ENCODE results near the gene CFAP300.

The CFAP300 gene

GRCh38 chr11:102047305-102047924 is at the start of gene CFAP300:
Gene CFAP300, plus strand, starts transcription at chr11:102047437. Its CDS starts 34 bp downstream, at chr11:102047471.
- DNase-seq (ENCODE audit: low read depth): peak; percentile 9

- no peak for DNase-seq (ENCODE audit: low read depth)
Measured at GRCh38 chr11:102001657-102002338, 45.4 kb upstream of the CFAP300 start.

GRCh38 chr11:102004220-102004619 is 43.0 kb upstream of the CFAP300 start:
- DNase-seq (ENCODE audit: low read depth): no peak

GRCh38 chr11:102005306-102005705 is 41.9 kb upstream of the CFAP300 start:
- no peak for DNase-seq (ENCODE audit: low read depth)

GRCh38 chr11:102006835-102007566 is 40.2 kb upstream of the CFAP300 start:
- no peak for DNase-seq (ENCODE audit: low read depth)

- DNase-seq (ENCODE audit: low read depth): no peak
Measured at GRCh38 chr11:102007567-102008437, 39.4 kb upstream of the CFAP300 start.

GRCh38 chr11:102010776-102011494 is 36.3 kb upstream of the CFAP300 start:
- DNase-seq (ENCODE audit: low read depth): no peak

- no peak for DNase-seq (ENCODE audit: low read depth)
Measured at GRCh38 chr11:102012946-102013345, 34.3 kb upstream of the CFAP300 start.

GRCh38 chr11:102014756-102015155 is 32.5 kb upstream of the CFAP300 start:
- DNase-seq (ENCODE audit: low read depth): no peak

GRCh38 chr11:102017026-102017425 is 30.2 kb upstream of the CFAP300 start:
- no peak for DNase-seq (ENCODE audit: low read depth)

- no peak for DNase-seq (ENCODE audit: low read depth)
Measured at GRCh38 chr11:102026217-102026616, 21.0 kb upstream of the CFAP300 start.

- DNase-seq (ENCODE audit: low read depth): no peak
Measured at GRCh38 chr11:102026959-102027358, 20.3 kb upstream of the CFAP300 start.

GRCh38 chr11:102036757-102037156 is 10.5 kb upstream of the CFAP300 start:
- DNase-seq (ENCODE audit: low read depth): no peak

- no peak for DNase-seq (ENCODE audit: low read depth)
Measured at GRCh38 chr11:102046841-102047240, 396 bp upstream of the CFAP300 start.

- no peak for DNase-seq (ENCODE audit: low read depth)
Measured at GRCh38 chr11:102050927-102051575, 3.8 kb downstream of the CFAP300 start.

- DNase-seq (ENCODE audit: low read depth): no peak
Measured at GRCh38 chr11:102061276-102061675, 14.0 kb downstream of the CFAP300 start.

GRCh38 chr11:102062106-102062505 is 14.9 kb downstream of the CFAP300 start:
- no peak for DNase-seq (ENCODE audit: low read depth)

- DNase-seq (ENCODE audit: low read depth): no peak
Measured at GRCh38 chr11:102064316-102064715, 17.1 kb downstream of the CFAP300 start.

GRCh38 chr11:102070766-102071165 is 23.5 kb downstream of the CFAP300 start:
- DNase-seq (ENCODE audit: low read depth): no peak

- no peak for DNase-seq (ENCODE audit: low read depth)
Measured at GRCh38 chr11:102071497-102072472, 24.5 kb downstream of the CFAP300 start.
